Measurements from ENCODE around the gene NUCB2.
A peak's percentile ranks its signal among the peaks of the same experiment; 100 is the strongest.
"Not testable (repeated sequence)": the region's sequence is repeated elsewhere in the genome, so short reads cannot be mapped to it uniquely, and the experiment has no call there.

The NUCB2 gene

DNA sequence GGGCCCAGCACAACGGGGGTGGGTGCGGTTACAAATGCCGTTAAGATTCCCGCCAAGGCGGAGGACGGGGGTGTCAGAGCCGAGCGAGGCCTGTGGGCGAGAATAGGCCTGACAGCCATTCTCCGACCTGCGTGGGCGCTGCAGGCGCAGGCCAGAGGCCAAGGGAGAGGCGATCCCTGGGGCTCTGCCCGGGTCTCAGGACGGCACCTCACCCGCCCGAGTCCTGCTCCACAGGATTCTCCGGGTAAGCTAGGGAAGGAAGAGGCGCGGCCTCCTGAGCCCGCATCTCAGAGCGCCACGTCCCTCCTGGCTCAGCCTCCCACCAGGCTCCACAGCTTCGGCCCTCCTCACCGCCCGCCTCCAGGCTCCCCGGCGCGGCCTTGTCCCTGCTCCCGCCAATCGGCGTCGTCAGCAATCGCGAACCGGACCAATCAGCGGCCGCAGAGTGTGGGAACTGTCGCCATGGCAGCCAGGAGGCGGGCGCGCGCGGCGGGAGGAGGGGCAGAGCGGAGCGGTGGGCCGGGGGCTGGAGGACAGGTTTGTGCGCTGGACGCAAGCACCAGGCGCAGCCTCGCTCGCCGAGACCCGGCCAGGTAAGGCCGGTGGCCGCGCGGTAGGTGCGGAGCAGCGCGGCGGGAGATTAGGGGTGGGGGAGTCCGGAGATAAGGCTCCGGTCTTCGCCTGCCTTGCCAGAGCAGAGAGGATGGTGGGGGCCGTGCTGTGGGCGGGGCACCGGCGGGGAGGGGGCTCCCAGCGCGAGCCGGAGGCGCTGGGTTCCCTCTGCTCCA, at the start of gene NUCB2:
Gene NUCB2, plus strand, starts transcription at position 504 of the 788 bp plus-strand sequence. CDS start 18,585 bp downstream, outside the sequence.
- peak; percentile 86 to 93 for DNase-seq

GRCh38 chr11:17228186-17228925, 48.2 kb upstream of the NUCB2 start:
- DNase-seq = not testable (repeated sequence)

- DNase-seq = no peak
Observed at GRCh38 chr11:17229481-17230152, 46.9 kb upstream of the NUCB2 start.

GRCh38 chr11:17230867-17231851, 45.4 kb upstream of the NUCB2 start:
- no peak for DNase-seq

GRCh38 chr11:17233101-17233500, 43.4 kb upstream of the NUCB2 start:
- no peak for DNase-seq

GRCh38 chr11:17238377-17238776, 38.2 kb upstream of the NUCB2 start:
- DNase-seq = no peak

GRCh38 chr11:17239927-17240326, 36.6 kb upstream of the NUCB2 start:
- not testable (repeated sequence) for DNase-seq

GRCh38 chr11:17240780-17241179, 35.8 kb upstream of the NUCB2 start:
- DNase-seq = no peak

- not testable (repeated sequence) for DNase-seq
Observed at GRCh38 chr11:17242954-17243353, 33.6 kb upstream of the NUCB2 start.

DNA sequence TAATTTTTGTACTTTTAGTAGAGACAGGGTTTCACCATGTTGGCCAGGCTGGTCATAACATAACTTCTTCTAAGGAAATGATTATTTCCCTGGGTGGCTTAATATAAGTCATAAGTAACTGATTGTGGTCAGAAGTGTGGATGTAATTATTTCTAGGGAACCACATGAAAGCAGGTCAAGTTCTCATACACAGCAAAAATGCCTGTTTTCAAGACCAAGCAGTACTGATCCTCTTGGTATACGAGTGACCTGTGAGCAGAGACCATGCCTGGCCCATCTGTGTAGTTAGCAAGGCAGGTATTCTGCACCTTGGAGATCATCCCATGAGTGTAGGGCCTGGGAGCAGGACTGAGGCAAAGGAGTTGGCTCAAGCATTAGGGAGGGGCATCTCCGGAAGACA, 32.5 kb upstream of the NUCB2 start:
- no peak for DNase-seq

GRCh38 chr11:17250561-17251350, 25.8 kb upstream of the NUCB2 start:
- no peak for DNase-seq

DNA sequence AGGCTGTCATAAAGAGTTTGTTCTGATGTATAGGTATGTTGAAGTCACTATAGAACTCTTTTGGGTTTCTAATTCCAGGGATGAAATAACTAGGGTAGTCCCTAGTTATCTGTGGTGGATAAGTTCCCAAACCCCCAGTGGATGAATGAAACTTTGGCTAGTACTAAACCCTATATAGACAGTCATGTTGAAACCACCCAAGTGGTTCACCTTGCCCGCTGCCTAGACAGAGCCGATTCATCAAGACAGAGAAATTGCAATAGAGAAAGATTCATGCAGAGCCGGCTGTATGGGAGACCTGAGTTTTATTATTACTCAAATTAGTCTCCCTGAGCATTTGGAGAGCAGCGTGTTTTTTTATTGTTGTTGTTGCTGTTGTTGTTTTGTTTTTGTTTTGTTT, 23.8 kb upstream of the NUCB2 start:
- no peak for DNase-seq

DNA sequence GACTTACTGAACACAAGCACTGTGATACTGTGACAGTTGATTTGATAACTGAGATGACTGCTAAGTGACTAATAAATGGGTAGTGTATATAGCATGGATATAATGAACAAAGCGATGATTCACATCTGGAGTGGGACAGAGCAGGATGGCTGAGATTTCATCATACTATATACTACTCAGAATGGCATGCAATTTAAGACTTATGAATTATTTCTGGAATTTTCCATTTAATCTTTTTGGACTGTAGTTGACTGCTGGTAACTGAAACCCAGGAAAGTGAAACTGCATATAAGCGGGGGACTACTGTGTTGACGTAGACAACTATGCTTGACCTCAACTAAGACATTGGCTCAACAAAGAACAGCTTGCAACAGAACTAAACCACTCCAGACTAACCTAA, 20.0 kb upstream of the NUCB2 start:
- no peak for DNase-seq

DNA sequence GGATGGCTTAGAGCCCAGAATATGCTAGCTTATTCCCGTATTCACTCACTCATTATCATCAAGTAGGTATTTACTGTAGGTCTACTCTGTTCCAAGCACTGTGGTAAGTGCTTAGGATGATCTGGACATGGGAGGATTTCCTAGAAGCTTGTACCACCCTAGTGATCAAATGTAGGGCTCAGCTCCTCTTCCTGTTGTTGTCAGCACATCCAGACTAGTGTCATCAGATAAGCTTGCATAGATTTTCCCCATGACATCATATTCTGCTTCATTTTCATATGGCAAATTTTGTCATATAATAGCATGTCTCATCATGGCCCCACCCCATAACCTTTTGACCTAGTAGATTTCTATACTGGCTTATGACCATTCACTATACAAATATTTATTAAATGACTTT, 19.3 kb upstream of the NUCB2 start:
- no peak for DNase-seq

DNA sequence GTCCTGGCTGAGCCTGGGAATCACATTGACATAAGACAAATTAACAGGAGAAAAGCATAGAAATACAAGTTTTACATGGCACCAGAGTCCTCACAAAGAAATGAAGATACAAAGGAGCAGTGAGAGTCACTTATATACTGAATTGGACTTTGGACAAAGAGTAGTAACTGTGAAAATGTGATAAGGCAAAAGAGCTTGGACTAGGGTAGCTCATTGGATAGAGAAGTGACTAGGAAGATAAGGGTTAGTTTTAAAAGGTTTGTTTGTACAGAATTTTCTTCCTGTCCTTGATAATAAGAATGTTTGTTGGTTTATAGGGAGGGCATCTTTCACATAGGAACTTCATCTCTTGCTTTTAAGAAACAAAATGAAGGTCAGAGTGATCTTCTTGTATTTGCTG, 17.9 kb upstream of the NUCB2 start:
- no peak for DNase-seq

- no peak for DNase-seq
Observed at GRCh38 chr11:17259519-17259918, 17.0 kb upstream of the NUCB2 start.

DNA sequence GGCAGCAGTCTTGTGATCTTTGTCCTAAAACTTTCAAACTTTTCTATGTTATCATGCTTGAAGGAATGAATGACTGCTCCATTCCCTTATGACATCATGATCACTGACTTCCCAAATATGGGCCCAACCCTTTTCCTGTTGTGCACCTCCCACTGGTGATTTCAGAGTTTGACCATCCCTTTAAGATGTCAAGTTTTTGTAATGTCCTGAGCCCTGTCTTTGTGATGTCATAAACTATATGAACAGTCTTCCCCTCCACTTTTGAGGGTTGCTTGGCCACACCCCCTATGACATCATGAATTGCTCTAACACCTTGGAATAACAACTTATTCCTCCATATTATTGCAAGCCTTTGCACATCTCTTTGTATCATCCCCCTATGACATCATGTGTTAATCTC, 16.5 kb upstream of the NUCB2 start:
- no peak for DNase-seq

DNA sequence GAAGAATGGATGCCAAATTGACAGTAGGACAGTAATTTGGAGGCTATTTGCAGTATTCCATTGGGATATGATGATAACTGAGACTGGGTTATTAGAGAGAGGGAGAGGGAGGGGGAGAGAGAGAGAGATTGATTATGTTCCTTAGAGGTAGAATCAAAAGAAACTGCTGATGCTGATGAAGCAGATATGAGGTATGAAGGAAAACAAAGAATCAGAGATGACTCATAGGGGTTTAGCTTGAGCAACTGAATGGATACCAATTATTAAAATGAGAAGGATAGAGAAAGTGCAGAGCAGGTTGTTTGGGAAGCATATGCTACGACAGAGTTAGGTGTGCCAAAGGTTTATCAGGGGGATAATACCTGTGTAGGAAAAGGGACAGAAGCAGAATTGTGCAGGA, 12.8 kb upstream of the NUCB2 start:
- no peak for DNase-seq

GRCh38 chr11:17266781-17267180, 9.8 kb upstream of the NUCB2 start:
- DNase-seq = no peak

GRCh38 chr11:17267576-17267975, 9.0 kb upstream of the NUCB2 start:
- DNase-seq = no peak

DNA sequence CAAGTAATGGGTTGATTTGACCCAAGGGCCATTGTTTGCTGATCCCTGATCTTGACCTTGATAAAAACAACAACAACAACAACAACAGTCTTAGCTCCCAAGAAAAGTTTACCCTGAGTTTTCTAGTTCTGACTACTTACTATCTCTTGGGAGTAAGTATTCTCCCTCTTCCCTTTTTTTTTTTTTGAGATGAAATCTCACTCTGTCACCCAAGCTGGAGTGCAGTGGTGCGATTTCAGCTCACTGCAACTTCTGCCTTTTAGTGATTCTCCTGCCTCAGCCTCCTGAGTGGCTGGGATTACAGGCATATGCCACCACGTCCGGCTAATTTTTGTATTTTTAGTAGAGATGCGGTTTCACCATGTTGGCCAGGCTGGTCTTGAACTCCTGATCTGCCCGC, 8.0 kb upstream of the NUCB2 start:
- DNase-seq = not testable (repeated sequence)

GRCh38 chr11:17268902-17269301, 7.6 kb upstream of the NUCB2 start:
- no peak for DNase-seq
